ENCODE data around the gene P2RY14.

The P2RY14 gene

GRCh38 chr3:151236736-151237135, 41.6 kb downstream of the P2RY14 start:
- Histone ChIP-seq H3K4me3 (ENCODE audit: low read length in 2 of 2) (no peak overlapping the region), H4K8ac (ENCODE audit: low read depth, low read length) (no peak overlapping the region), H3K4me2 (ENCODE audit: insufficient read depth, low read length, poor library complexity, severe bottlenecking) (no peak overlapping the region), H3K23ac (ENCODE audit: low read depth, low read length, poor library complexity) (no peak overlapping the region), H3K79me1 (ENCODE audit: low read depth, low read length) (no peaks in the 10 kb centered on the region), H2BK120ac (ENCODE audit: low read depth, low read length) (no peak overlapping the region), H3K9ac (ENCODE audit: low read depth, low read length, poor library complexity) (no peak overlapping the region), H2BK15ac (ENCODE audit: low read length) (no peak overlapping the region), H3K9me3 (replicated peaks in 1 of 2; ENCODE audit: control insufficient read depth in 2 of 2, insufficient read depth in 1 of 2, low read depth in 1 of 2, low read length in 2 of 2) (no peaks in the 10 kb centered on the region), H3K27ac (replicated peaks; ENCODE audit: low read length) (no peak overlapping the region), H3K14ac (ENCODE audit: low read length) (no peak overlapping the region), H2BK12ac (ENCODE audit: low read length) (no peak overlapping the region), H2BK5ac (ENCODE audit: low read length) (no peak overlapping the region), H2AK5ac (ENCODE audit: low read depth, low read length) (no peak overlapping the region), H4K91ac (ENCODE audit: low read depth, low read length, poor library complexity) (no peak overlapping the region), H3K4ac (ENCODE audit: low read length) (no peak overlapping the region), H3K27me3 (ENCODE audit: control insufficient read depth in 3 of 3, insufficient read depth in 3 of 3, low read depth in 1 of 3, low read length in 3 of 3) (no peaks in the 10 kb centered on the region), H2AFZ (ENCODE audit: low read length) (no peak overlapping the region), H3K4me1 (ENCODE audit: control insufficient read depth in 2 of 2, insufficient read depth in 1 of 2, low read depth in 1 of 2, low read length in 2 of 2) (no peaks in the 10 kb centered on the region), H3K18ac (ENCODE audit: low read length) (no peak overlapping the region), H3K36me3 (replicated peaks in 1 of 2; ENCODE audit: control insufficient read depth in 2 of 2, insufficient read depth in 2 of 2, low read length in 2 of 2) (no peaks in the 10 kb centered on the region)
- no CpG with 5 or more reads among the region's 7 CpGs for WGBS, 2 donors (ENCODE audit: extremely low coverage in 2 of 2, insufficient read length in 2 of 2, insufficient replicate concordance in 1 of 2)
- DNase-seq (ENCODE audit: low spot score) = no peak

- Histone ChIP-seq H2AFZ (ENCODE audit: low read length) (no peak overlapping the region), H3K9ac (ENCODE audit: low read depth, low read length, poor library complexity) (no peak overlapping the region), H3K36me3 (replicated peaks in 1 of 2; ENCODE audit: control insufficient read depth in 2 of 2, insufficient read depth in 2 of 2, low read length in 2 of 2) (no peaks in the 10 kb centered on the region), H2BK120ac (ENCODE audit: low read depth, low read length) (no peak overlapping the region), H3K27ac (replicated peaks; ENCODE audit: low read length) (no peak overlapping the region), H3K4me2 (ENCODE audit: insufficient read depth, low read length, poor library complexity, severe bottlenecking) (no peak overlapping the region), H3K4me3 (ENCODE audit: low read length in 2 of 2) (no peak overlapping the region), H3K4me1 (ENCODE audit: control insufficient read depth in 2 of 2, insufficient read depth in 1 of 2, low read depth in 1 of 2, low read length in 2 of 2) (no peaks in the 10 kb centered on the region), H2BK12ac (ENCODE audit: low read length) (no peak overlapping the region), H2AK5ac (ENCODE audit: low read depth, low read length) (no peak overlapping the region), H3K14ac (ENCODE audit: low read length) (no peak overlapping the region), H2BK15ac (ENCODE audit: low read length) (no peak overlapping the region), H3K4ac (ENCODE audit: low read length) (no peak overlapping the region), H3K23ac (ENCODE audit: low read depth, low read length, poor library complexity) (no peak overlapping the region), H3K27me3 (ENCODE audit: control insufficient read depth in 3 of 3, insufficient read depth in 3 of 3, low read depth in 1 of 3, low read length in 3 of 3) (no peaks in the 10 kb centered on the region), H3K18ac (ENCODE audit: low read length) (no peak overlapping the region), H2BK5ac (ENCODE audit: low read length) (no peak overlapping the region), H3K79me1 (ENCODE audit: low read depth, low read length) (no peaks in the 10 kb centered on the region), H3K9me3 (replicated peaks in 1 of 2; ENCODE audit: control insufficient read depth in 2 of 2, insufficient read depth in 1 of 2, low read depth in 1 of 2, low read length in 2 of 2) (no peaks in the 10 kb centered on the region), H4K91ac (ENCODE audit: low read depth, low read length, poor library complexity) (no peak overlapping the region), H4K8ac (ENCODE audit: low read depth, low read length) (no peak overlapping the region)
- DNase-seq (ENCODE audit: low spot score) = no peak
- WGBS, 2 donors (ENCODE audit: extremely low coverage in 2 of 2, insufficient read length in 2 of 2, insufficient replicate concordance in 1 of 2) = no CpG with 5 or more reads among the region's 2 CpGs
Observed at GRCh38 chr3:151236316-151236715, 42.0 kb downstream of the P2RY14 start.

GRCh38 chr3:151234825-151235224, 43.5 kb downstream of the P2RY14 start:
- H2BK5ac ChIP-seq (ENCODE audit: low read length) = no peak overlapping the region
- H3K4ac ChIP-seq (ENCODE audit: low read length) = no peak overlapping the region
- no peak overlapping the region for H2AK5ac ChIP-seq (ENCODE audit: low read depth, low read length)
- no peak overlapping the region for H3K27ac ChIP-seq (replicated peaks; ENCODE audit: low read length)
- no peaks in the 10 kb centered on the region for H3K9me3 ChIP-seq (replicated peaks in 1 of 2; ENCODE audit: control insufficient read depth in 2 of 2, insufficient read depth in 1 of 2, low read depth in 1 of 2, low read length in 2 of 2)
- H3K9ac ChIP-seq (ENCODE audit: low read depth, low read length, poor library complexity) = no peak overlapping the region
- no peak overlapping the region for H2BK120ac ChIP-seq (ENCODE audit: low read depth, low read length)
- H3K18ac ChIP-seq (ENCODE audit: low read length) = no peak overlapping the region
- no peak overlapping the region for H2BK12ac ChIP-seq (ENCODE audit: low read length)
- H4K8ac ChIP-seq (ENCODE audit: low read depth, low read length) = no peak overlapping the region
- no peaks in the 10 kb centered on the region for H3K36me3 ChIP-seq (replicated peaks in 1 of 2; ENCODE audit: control insufficient read depth in 2 of 2, insufficient read depth in 2 of 2, low read length in 2 of 2)
- DNase-seq (ENCODE audit: low spot score) = no peak
- H3K4me1 ChIP-seq (ENCODE audit: control insufficient read depth in 2 of 2, insufficient read depth in 1 of 2, low read depth in 1 of 2, low read length in 2 of 2) = no peaks in the 10 kb centered on the region
- no peak overlapping the region for H3K4me3 ChIP-seq (ENCODE audit: low read length in 2 of 2)
- no peak overlapping the region for H3K23ac ChIP-seq (ENCODE audit: low read depth, low read length, poor library complexity)
- no peaks in the 10 kb centered on the region for H3K79me1 ChIP-seq (ENCODE audit: low read depth, low read length)
- no peak overlapping the region for H4K91ac ChIP-seq (ENCODE audit: low read depth, low read length, poor library complexity)
- H3K4me2 ChIP-seq (ENCODE audit: insufficient read depth, low read length, poor library complexity, severe bottlenecking) = no peak overlapping the region
- H2AFZ ChIP-seq (ENCODE audit: low read length) = no peak overlapping the region
- WGBS, 2 donors (ENCODE audit: extremely low coverage in 2 of 2, insufficient read length in 2 of 2, insufficient replicate concordance in 1 of 2) = no CpG with 5 or more reads among the region's 6 CpGs
- H3K27me3 ChIP-seq (ENCODE audit: control insufficient read depth in 3 of 3, insufficient read depth in 3 of 3, low read depth in 1 of 3, low read length in 3 of 3) = no peaks in the 10 kb centered on the region
- H3K14ac ChIP-seq (ENCODE audit: low read length) = no peak overlapping the region
- H2BK15ac ChIP-seq (ENCODE audit: low read length) = no peak overlapping the region

GRCh38 chr3:151232991-151233390, 45.4 kb downstream of the P2RY14 start:
- no peak overlapping the region for H3K23ac ChIP-seq (ENCODE audit: low read depth, low read length, poor library complexity)
- no CpG with 5 or more reads among the region's 4 CpGs for WGBS, 2 donors (ENCODE audit: extremely low coverage in 2 of 2, insufficient read length in 2 of 2, insufficient replicate concordance in 1 of 2)

More at GRCh38 chr3:151232991-151233390, 45.4 kb downstream of the P2RY14 start:
- Histone ChIP-seq H3K18ac (ENCODE audit: low read length) (peak overlapping the region; percentile 65), H3K27me3 (ENCODE audit: control insufficient read depth in 3 of 3, insufficient read depth in 3 of 3, low read depth in 1 of 3, low read length in 3 of 3) (no peaks in the 10 kb centered on the region), H3K9ac (ENCODE audit: low read depth, low read length, poor library complexity) (no peak overlapping the region), H4K8ac (ENCODE audit: low read depth, low read length) (no peak overlapping the region), H2BK5ac (ENCODE audit: low read length) (no peak overlapping the region), H2AFZ (ENCODE audit: low read length) (no peak overlapping the region), H3K9me3 (replicated peaks in 1 of 2; ENCODE audit: control insufficient read depth in 2 of 2, insufficient read depth in 1 of 2, low read depth in 1 of 2, low read length in 2 of 2) (no peaks in the 10 kb centered on the region), H3K4me2 (ENCODE audit: insufficient read depth, low read length, poor library complexity, severe bottlenecking) (no peak overlapping the region), H3K27ac (replicated peaks; ENCODE audit: low read length) (no peak overlapping the region), H2BK120ac (ENCODE audit: low read depth, low read length) (no peak overlapping the region), H3K79me1 (ENCODE audit: low read depth, low read length) (no peaks in the 10 kb centered on the region), H4K91ac (ENCODE audit: low read depth, low read length, poor library complexity) (no peak overlapping the region), H3K4me1 (ENCODE audit: control insufficient read depth in 2 of 2, insufficient read depth in 1 of 2, low read depth in 1 of 2, low read length in 2 of 2) (peaks cover 0 to 8% of the 10 kb centered on the region in 2 donors), H2BK15ac (ENCODE audit: low read length) (no peak overlapping the region), H3K14ac (ENCODE audit: low read length) (no peak overlapping the region), H2AK5ac (ENCODE audit: low read depth, low read length) (no peak overlapping the region), H3K4me3 (ENCODE audit: low read length in 2 of 2) (no peak overlapping the region), H3K4ac (ENCODE audit: low read length) (no peak overlapping the region), H2BK12ac (ENCODE audit: low read length) (no peak overlapping the region), H3K36me3 (replicated peaks in 1 of 2; ENCODE audit: control insufficient read depth in 2 of 2, insufficient read depth in 2 of 2, low read length in 2 of 2) (no peaks in the 10 kb centered on the region)
- DNase-seq (ENCODE audit: low spot score) = no peak

All from neuronal stem cell (in vitro differentiated cells).